D721Med (cell line): ENCODE results near the gene TMEM218.

Source experiments
- DNase-seq: peaks from one replicate; pipeline ENCODE4 v3.0.0; 2011; ENCODE audit warnings: low spot score; ENCODE audit not compliant: insufficient read length
- FAIRE-seq: peaks from 2 replicates; lab custom pipeline; 2011; peaks lifted over from hg19 to GRCh38; lab: Jason Lieb, UNC
- TF ChIP-seq, protein P1 (sequence below): IDR thresholded peaks from 2 replicates; pipeline ENCODE4 v1.5.1; 2012; ENCODE audit warnings: mild to moderate bottlenecking, control low read depth; ENCODE audit not compliant: insufficient read depth; ENCODE audit errors: missing control alignments

Gene TMEM218

DNA sequence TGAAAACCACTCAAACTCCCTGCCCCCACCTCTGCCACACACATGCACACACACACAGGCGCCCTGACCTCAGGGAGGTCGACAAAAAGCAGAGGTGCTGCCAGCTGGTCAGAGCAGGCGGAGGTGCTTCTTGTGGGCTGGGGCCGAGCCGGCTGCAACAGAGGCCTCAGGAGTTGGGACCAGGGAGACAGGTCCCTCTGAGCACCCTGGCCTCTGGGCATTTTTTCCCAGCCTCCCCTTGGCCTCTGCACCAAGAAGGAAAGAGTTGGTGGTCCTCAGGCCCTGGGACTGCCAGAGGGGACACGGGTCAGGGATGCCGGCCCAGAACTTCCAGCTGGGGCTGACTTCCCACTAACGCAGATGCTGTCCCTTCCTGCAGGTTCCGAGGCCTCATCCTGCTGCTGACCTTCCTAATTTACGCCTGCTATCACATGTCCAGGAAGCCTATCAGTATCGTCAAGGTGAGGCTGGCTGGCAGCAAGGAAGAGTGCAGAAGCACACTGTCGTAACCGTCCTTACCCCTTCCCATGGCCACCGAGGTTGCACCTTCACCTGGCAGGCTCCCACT lies 35.0 kb downstream of the TMEM218 start:
- FAIRE-seq (no peak), DNase-seq (no peak)
- TF ChIP-seq, protein P1, sequence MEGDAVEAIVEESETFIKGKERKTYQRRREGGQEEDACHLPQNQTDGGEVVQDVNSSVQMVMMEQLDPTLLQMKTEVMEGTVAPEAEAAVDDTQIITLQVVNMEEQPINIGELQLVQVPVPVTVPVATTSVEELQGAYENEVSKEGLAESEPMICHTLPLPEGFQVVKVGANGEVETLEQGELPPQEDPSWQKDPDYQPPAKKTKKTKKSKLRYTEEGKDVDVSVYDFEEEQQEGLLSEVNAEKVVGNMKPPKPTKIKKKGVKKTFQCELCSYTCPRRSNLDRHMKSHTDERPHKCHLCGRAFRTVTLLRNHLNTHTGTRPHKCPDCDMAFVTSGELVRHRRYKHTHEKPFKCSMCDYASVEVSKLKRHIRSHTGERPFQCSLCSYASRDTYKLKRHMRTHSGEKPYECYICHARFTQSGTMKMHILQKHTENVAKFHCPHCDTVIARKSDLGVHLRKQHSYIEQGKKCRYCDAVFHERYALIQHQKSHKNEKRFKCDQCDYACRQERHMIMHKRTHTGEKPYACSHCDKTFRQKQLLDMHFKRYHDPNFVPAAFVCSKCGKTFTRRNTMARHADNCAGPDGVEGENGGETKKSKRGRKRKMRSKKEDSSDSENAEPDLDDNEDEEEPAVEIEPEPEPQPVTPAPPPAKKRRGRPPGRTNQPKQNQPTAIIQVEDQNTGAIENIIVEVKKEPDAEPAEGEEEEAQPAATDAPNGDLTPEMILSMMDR, result no peak

DNA sequence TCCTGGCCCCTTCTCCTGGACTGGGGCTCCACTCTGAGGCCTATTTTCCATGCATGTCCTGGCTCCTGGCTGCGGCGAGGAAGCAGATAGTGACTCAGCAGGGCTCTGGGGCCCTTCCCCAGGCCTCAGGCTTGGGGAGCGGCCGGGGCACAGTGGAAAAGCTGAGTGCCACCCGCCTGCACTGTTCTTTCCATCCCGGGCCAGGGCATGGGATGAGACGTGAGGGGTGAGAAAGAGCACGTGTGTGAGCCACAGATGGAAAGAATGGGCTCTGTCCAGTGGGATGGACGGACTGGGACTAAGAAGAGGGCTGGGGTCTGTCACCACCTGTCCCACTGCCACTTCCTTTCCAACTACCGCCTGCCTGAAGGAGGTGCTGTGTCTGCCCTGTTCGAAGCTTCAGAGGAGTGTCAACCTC lies 35.5 kb downstream of the TMEM218 start:
- DNase-seq, result no peak
- TF ChIP-seq, protein P1, result no peak

DNA sequence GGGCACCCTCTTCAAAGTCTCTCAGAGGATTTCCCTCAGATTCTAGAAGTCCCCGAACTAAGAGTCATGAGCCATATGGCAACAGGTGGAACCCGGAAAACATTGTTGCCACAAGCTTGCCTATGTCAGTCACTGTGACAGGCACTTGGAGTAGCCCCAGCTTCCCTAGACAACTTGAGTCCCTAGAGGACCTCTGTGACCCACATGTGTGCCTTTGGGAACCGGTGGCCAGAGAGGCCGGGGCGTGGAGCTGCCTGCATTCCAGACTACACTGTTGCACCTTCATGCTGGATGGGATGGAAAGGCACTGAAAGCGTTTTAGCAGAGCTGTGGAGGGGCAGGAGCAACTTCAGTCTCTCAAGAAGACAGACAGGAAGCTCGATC lies 36.2 kb downstream of the TMEM218 start:
- FAIRE-seq (no peak), DNase-seq (no peak)
- TF ChIP-seq, protein P1, result no peak

More for the DNA sequence above, 35.5 kb downstream of the TMEM218 start:
- FAIRE-seq, result no peak

DNA sequence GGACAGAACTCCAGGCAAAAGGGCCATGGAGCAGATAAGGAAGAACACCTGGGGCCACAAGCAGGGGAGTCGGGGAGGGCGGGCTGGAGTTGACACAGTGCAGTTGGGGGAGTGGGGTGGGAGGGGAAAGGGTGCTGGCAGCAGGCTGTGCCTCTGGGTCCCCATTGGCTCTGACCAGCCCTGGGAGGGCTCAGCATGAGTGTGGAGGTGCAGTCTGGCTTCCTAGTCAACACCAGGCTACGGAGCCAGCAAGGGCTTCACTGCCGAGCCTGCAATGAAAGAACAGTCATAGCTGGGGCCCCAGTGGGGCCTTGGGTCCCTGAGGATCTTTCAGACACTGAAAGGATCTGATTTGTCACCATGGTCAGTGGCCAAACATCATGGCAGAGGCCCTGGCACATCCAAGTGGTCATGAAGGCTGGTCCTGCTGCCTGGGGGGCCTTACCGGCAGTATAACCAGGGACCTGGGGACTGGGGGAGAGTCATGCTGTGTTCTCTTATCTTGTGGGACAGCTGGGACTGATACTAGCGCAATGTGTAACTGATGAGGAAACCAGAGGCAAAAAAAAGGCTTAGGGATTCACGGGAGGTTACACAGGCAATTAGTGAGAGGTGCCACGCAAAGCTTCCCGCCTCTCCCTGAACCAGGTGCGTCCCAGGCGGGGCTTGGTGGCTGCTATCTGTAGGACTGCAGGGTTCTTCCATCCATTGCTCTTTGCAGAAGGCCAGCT lies 36.8 kb downstream of the TMEM218 start:
- DNase-seq (no peak), FAIRE-seq (no peak)
- TF ChIP-seq, protein P1, result no peak

DNA sequence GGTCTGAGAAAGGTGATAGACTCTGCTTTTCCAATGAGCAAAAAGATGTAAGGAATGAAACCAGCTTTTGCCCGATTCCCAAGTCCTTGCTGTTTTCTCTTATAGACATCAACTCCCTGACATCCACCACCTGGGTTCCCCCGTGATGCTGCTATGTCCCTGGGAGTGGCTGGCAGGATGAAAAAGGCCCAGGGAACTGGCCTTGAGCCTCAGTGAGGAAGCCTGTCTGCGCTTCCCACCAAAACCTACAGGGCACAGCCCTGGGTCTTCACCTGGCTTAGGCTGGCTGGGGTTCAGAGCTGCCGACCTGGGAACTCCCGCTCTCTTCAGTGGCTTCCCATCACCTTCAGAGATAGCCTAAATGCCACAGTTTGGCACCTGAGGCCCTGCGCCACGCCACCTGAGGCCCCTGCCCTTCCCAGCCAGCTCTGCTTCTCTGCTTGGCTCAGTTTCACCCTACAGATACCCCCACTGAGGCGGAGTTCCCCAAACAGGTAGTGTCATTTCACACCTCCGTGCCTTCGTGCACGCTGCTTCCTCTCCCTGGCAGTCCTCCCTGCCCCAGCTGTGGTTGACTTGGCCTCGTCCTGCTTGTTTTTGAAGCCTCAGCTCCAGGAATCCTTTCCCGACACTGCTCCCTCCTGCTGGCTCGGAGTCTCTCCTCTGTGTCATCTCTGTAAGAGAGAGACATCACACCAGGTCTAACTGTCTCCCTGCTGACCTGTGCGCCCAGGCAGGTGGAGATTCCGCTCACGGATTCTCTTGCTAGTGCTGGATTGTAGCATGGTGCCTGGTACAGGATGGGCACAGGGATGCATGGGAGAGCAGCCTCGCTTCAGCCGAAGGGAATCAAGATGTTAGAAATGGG lies 37.6 kb downstream of the TMEM218 start:
- no peak for FAIRE-seq
- no peak for DNase-seq
- TF ChIP-seq, protein P1, result no peak

DNA sequence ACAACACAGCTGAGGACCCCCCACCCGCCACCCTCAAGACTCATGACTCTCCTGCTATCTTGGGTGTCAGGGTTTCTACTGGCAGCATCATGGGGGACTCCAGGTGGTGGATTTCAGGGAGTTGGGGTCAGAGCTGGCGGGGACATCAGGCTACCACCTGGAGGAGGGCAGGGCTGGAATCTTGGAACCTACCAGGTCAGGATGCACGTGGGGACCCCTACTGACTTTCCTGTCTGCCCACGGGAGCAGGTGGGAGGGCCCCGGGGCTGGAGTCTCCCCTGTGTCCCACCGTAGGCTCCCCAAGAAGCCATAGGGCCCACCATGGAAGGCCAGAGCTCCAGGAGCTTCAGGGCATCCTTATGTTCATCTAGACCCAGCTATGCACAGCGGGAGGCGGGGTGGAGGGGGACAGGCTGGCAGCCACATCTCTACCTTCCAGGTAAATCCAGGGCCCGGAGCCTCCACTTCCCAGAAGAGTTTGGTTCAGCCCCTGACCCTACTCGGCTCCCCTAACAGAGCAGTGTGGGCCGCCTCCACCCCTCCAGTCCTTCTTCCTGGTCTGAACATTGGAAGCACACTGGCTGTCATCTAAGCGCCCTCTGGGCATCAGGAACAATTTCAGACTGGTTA lies 38.4 kb downstream of the TMEM218 start:
- no peak for DNase-seq
- FAIRE-seq, result no peak
- TF ChIP-seq, protein P1, result no peak
